ENCODE results near the gene KLLN.

- TF ChIP-seq YY1 (IDR thresholded peaks at IDR 0.05; ENCODE audit: insufficient read depth, insufficient read length) (no peak), SUZ12 (IDR thresholded peaks at IDR 0.05; ENCODE audit: extremely low read depth, insufficient read depth, insufficient read length) (no peak), ZNF274 (IDR thresholded peaks at IDR 0.05; ENCODE audit: low read depth, low read length) (no peak)
Measured at GRCh38 chr10:87861953-87862678, 1.2 kb downstream of the KLLN start.

Data from NT2/D1 (cell line).